Hematopoietic multipotent progenitor cell (in vitro differentiated cells): ENCODE data around the gene TMEM266. TPM values are rescaled to one million over a fixed set of nuclear protein-coding genes. Genes with fewer than 3 reads are reported as not detected.

ENCODE experiments used
- DNase-seq, 3 donors: peaks; one replicate each; pipeline ENCODE4 v3.0.0-alpha.2; 2011 to 2015; ENCODE audit warnings: low read depth in 2 of 3, low spot score in 2 of 3
- total RNA-seq: library from RNA; depleted of rRNA; stranded (reverse); fragments of >200 nt; gene quantifications from one replicate; pipeline ENCODE4 v1.2.3, GENCODE V29; 2012

Gene TMEM266
- total RNA-seq, 1 donor, result not detected

DNA sequence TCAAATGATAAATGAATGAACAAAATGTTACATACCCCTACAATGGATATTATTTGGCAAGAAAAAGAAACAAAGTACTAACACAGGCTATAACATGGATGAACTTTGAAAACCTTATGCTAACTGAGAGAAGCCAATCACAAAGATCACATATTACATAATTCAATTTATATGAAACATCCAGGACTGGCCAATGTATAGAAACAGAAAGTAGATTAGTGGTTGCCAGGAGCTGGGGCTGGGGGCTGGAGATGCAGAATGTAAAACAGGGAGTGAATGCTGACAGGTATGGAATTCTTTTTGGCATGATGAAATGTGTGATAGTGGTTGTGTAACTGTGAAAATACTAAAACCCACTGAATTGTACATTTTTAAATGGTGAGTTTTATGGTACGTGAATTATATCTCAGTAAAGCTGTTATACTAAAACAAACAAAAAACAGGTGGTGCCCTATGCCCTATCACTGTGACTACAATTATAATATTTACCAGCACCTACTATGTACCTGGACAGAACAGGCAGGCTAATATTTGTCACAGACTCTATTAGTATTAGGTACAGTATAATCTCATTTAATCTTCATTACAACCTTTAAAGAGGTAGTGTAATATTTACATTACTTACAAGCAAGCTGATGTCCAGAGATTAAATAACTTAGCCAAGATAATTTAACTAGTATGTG is 161.4 kb downstream of the TMEM266 start:
- DNase-seq, result no peak

DNA sequence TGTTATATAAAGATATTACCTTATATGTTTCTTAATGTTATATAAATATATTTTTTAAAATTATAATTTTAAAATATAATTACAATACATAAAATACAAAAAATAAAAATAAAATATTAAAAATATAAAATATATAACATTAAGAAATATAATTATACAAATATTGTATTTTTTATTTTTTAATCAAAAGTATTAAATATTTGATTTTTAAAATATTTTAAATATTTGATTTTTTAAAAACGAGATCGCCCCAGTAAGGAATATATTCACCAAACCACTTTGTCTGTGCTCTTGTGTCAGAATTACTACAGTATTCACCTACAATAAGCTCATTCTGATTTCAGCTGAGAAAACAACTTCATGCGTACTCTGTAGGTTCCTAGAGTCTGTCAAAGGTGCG is 162.4 kb downstream of the TMEM266 start:
- no peak for DNase-seq

DNA sequence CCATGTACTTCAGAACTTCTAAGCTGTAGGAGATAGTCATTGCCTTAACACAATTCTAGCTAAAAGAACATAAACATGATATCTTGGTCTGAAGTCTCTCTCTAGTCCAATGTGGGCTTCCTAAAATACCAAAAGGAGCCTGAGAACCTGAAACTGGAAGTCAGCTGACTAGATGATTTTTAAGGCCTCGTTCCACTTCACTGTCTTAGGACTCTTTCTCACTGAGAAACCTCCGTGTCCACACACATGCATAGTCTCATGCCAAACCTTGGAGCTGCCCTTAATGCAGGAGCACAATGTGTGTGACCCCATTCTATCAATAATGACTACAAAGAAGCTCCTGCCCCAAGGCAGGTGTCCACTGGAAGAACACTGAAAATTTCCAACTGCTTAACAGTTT is 163.7 kb downstream of the TMEM266 start:
- no peak for DNase-seq

DNA sequence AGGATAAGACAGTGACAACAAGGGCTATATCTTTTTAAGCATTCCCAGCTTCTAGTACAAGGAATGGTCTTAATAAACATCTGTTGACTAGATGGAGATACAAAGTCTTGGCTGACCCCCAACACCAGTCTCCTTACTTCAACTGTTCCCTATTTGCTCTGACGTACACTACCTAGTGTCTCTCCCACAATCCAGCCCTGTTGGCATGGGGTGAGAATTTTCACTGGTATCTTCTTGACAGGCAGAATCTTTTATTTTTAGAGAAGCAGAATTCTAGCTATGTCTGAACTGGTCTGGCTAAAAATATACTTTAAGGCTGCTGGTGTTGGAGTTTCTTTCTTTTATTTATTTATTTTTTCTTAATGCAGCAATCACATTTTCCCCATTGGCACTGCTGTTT is 169.5 kb downstream of the TMEM266 start:
- DNase-seq, result no peak

DNA sequence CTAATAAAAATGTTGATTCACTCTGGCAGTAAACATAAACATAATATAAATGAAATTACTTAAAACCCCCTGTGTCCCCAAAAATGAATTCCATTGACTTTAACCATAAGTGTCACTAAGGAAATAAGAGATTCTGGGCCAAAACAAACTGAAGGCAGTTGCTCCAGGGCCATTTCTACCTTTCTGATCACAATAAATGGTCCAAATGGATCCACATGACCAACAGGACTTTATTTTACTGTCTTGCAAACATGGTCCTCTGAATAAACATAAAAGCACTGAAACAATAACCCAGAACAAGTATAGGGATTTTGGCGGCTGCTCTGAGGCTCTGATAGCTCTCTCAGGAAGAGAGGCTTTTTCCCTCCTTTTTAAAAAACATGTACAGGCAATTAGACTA is 174.1 kb downstream of the TMEM266 start:
- no peak for DNase-seq

DNA sequence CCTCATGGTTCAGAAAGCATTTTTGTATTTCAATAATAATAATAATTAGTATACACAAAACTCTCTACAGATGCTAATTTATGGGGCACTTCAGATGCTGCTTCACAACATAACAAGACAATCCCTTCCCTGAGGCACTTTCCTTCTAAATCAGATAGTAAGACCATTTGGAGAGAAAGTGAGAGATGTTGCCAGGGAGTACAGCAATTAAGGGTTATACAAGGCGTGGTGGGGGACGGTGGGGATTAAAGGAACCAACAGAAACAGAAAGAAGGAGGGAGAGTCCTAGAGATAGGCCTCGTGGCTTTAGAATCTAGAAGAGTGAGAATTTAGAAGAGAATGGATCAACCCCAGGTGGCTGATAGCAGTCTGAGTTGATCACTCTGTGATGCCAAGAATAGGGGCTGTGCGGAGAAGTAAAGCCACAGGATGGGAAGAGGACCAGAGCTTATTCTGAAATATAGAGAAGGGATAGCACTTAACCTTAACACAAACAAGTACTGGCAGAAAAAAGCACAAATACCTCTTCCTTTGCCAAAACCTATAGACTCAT is 174.6 kb downstream of the TMEM266 start:
- no peak for DNase-seq

DNA sequence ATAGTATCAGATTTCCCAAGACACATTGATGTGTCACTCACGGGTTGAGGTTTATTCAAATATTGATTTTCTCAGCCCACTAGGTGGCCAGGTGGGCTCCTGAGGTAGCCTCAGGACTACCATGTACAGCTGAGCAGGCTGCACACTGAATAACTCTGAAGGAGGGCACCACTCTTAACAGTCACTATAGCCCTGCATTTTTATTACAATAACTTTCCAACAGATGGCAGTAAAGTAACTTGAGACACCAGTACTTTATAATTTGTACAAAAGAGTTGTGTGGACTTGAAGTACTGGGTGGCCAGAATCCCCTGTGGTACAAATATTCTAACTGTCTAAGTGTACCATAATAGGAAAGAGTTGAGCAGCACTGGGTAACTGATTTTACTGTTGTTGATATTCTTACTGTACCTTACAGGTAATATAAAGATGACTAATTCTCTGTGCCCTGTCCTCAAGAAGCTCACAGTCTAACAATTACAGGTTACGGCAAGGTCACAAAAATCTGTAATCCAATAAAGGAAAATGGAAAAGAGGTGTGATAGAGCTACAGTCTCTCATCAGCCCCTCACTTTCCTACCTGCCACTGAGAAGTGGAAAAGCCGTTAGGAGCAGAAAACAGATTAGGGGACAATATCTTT is 175.5 kb downstream of the TMEM266 start:
- DNase-seq, result peak in 2 of 3 donors; percentile 35 to 75

DNA sequence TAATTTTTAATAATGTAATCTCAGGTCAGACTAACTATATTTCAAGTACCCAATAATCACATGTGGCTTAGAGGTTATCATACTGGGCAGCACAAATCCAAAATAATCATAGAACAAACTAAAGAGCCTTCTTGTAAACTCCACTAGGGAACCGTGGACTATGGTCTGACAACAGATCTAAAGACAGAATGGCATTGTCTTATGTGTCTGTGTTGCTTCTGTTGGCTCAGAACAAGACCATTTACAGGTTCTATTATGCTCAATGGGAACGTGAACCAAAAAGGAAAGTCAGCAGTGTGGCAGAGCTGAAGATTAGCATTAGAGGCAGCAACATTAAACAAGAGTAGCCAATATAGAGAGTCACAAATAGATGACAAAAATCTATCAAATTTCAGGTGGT is 176.6 kb downstream of the TMEM266 start:
- DNase-seq, result no peak

DNA sequence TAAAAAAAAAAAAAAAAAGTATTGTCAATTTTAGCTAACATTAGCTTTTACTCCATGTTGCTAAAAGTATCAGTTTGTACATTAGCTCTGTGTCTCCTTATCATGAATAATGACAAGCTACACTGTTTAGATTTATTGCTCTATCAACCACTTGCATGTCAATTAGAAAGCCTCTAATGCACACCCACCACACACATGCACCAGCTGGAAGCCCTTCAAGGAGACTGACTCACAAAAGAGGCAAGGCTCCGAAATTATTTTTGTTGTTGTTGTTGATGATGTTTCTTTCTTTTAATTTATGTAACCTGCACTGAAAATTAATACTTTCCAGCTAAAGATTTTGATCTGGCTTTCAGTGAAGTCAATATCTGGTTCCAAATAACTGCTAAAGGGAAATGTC is 180.0 kb downstream of the TMEM266 start:
- DNase-seq, result no peak

DNA sequence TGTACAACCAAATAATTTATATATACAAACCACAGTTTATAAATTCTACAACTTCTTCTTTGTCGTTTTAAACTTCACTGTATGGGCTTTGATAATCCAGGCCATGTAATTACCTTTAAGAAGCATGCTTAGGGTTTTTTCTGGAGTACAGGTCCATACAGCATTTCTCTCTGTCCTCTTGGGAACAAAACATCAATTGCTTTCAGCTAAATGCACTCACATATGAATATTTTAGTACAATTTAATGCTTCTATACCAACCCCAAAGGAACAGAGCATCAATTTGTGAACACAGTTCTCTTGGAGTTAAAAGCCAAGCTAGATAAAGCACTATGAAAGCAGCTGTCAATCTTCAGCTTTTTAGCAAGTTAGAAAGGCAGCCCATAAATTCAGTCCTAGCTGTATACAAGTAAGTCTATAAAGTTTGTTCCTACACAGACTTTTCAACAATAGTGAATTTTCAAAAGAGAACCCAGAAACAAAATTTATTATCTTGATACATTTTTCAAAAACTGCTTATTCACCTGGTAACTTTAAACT is 185.4 kb downstream of the TMEM266 start:
- no peak for DNase-seq

DNA sequence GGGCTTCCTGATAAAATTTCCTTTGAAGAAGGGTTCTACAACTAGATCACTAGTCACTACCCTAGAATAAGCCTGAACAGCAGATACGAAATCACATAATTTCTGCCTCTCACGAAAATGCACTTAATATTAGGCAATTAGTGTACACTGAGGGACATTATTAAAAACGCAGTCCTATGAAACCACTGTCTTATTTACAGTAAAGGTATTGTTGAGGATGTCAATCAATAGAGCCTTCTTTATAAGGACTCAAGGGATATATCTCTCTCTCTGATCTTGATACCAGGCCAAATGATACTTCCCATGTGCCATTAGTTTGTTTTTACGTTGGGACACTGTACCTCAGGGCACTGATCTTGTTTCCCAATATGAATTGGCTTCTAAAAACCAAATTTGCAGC is 191.9 kb downstream of the TMEM266 start:
- DNase-seq, result no peak

DNA sequence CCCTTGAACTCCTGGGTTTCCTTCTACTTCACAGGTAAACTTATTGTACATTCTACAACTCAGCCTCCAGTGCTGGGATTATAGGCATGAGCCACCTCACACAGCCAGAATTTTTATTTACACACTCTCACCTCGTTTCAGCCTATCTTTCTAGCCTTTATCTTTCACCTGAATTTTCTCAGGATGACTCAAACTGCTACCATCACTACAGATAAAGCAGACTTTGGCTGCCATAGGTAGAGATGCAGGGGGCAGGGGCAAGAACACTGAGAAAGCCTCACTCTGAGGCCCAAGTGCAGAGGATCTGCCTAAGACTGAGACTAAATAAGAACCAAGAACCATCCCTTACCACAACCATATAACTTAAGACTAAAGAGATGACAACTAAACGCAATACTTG is 192.5 kb downstream of the TMEM266 start:
- DNase-seq, result no peak

DNA sequence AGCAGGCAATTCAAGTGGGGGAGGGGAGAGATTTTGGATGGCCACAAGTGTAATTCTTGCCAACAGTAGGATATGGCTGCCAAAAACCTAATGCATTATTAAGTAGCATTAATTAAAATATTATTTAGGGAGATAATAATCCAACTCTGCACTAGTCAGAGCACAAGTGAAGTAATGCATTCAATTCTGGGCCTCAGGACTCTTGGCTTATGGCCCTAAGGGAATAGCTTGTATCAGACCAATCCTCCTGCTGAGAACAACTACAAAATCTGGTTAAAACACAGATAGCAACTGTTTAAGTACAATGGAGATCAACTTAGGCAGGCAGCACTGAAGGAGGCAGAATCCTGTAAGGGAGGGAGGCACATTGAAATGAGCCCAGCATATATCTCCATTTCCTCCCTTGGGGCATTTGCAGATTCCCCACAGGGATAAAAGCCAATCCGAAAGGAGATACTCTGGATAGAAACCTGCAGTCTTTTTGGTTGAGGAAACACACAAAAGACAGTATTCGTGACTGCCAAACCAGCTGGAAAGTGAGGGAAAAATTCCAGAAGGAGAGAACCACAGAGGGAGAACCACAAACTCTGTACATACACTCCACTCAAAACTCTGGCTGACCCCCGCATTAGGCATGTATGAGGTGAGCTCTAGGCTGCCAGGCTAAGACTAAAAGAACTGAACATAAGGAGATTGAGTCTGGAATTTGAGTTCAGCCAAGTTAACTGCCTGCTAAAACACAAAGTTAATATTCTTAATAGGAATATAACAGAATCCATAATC is 194.1 kb downstream of the TMEM266 start:
- DNase-seq, result no peak

Other genes with a start within 250 kb of the TMEM266 start
- gene UBE2Q2, start 216.5 kb upstream of the TMEM266 start, total RNA-seq, result 22.9 TPM
- gene FBXO22, start 156.1 kb upstream of the TMEM266 start, total RNA-seq, result 17.8 TPM
- gene NRG4, start 47.6 kb upstream of the TMEM266 start, total RNA-seq, result 0.54 TPM